ENCODE data around the gene TKT. TPM values are rescaled to one million over a fixed set of nuclear protein-coding genes. Genes with fewer than 3 reads are reported as not detected.
A peak's percentile ranks its signal among the peaks of the same experiment; 100 is the strongest.

Gene TKT
- total and polyA plus RNA-seq, 2 of the 13 experiments (the other 11 are each of a cell fraction or from before 2014, with no cell fraction given), result 150 to 238 TPM

- TF ChIP-seq ZNF597 (CRISPR knock-in tag; IDR thresholded peaks at IDR 0.05) (no peak), ISL2 (CRISPR knock-in tag; IDR thresholded peaks at IDR 0.05) (no peak), MZF1 (CRISPR knock-in tag; IDR thresholded peaks at IDR 0.05; ENCODE audit: borderline replicate concordance) (no peak), ZNF678 (CRISPR knock-in tag; IDR thresholded peaks at IDR 0.05) (no peak), ZBTB21 (CRISPR knock-in tag; IDR thresholded peaks at IDR 0.05) (peak; percentile 14; the same call in 1 of the 2 replicates), TRIM22 (IDR thresholded peaks at IDR 0.05) (no peak), ZNF468 (CRISPR knock-in tag; IDR thresholded peaks at IDR 0.05) (no peak), MTA1 (CRISPR knock-in tag; IDR thresholded peaks at IDR 0.05; ENCODE audit: borderline replicate concordance) (peak; percentile 63; the same call in 1 of the 2 replicates), TCF12 (IDR thresholded peaks at IDR 0.05) (no peak), TCF12 (CRISPR knock-in tag; IDR thresholded peaks at IDR 0.05) (no peak), RFXAP (CRISPR knock-in tag; IDR thresholded peaks at IDR 0.05; ENCODE audit: borderline replicate concordance) (no peak), PAXIP1 (CRISPR knock-in tag; conservative IDR thresholded peaks at IDR 0.05) (no peak; the same call in 1 of the 2 replicates), PRPF4 (IDR thresholded peaks at IDR 0.05; ENCODE audit: low read depth, low read length, poor library complexity, severe bottlenecking) (no peak), NCOA5 (CRISPR knock-in tag; IDR thresholded peaks at IDR 0.05) (no peak), NFAT5 (CRISPR knock-in tag; IDR thresholded peaks at IDR 0.05) (no peak), RARA (CRISPR knock-in tag; IDR thresholded peaks at IDR 0.05) (peak; percentile 49), ZNF781 (CRISPR knock-in tag; IDR thresholded peaks at IDR 0.05; ENCODE audit: borderline replicate concordance, not compliant biosample characterization) (no peak)
Observed at GRCh38 chr3:53269888-53270880, 14.4 kb upstream of the TKT start (continued).
